ENCODE measurements around the gene CUTA.
"Not testable (repeated sequence)": the region's sequence is repeated elsewhere in the genome, so short reads cannot be mapped to it uniquely, and the experiment has no call there.

CUTA gene

GRCh38 chr6:33367715-33368025, 50.2 kb downstream of the CUTA start:
- not testable (repeated sequence) for DNase-seq (ENCODE audit: low read depth in 2 of 2)

DNA sequence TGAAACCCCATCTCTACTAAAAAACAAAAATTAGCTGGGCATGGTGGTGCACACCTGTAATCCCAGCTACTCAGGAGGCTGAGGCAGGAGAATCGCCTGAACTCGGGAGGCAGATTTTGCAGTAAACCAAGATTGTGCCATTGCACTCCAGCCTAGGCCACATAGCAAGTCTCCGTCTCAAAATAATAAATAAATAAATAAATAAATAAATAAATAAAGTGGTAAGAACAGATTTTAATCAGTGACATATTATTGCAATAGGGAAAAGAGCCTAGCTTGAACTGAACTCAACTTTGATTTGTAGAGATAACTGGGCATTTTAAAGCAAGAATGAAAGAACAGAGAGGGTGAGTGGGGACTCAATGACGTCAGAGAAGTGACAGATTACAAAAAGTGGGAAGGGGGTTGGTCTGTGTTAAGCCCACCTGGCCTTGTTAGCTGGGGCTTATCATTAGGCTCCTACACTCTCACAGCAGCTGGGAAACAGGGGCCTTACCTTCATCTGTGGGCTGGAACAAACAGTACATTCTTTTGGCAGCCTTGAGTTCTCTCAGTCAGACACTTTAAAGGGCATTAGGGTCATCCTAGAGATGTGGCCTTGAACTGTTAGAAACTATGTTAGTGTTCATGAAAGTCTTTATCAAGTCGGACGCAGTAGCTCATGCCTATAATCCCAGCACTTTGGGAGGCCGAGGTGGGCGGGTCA, 50.7 kb downstream of the CUTA start:
- DNase-seq (ENCODE audit: low read depth in 2 of 2) = no peak

All from fibroblast of skin of left quadriceps (primary cell).